HG02970 (cell line): ENCODE measurements around the gene ITPR1.

ENCODE experiments used
- ATAC-seq: cut with Tn5 transposase; IDR thresholded peaks from one replicate; pipeline ENCODE4 v1.9.1; 2021; ENCODE audit warnings: mild to moderate bottlenecking, moderate library complexity, moderate number of reproducible peaks; ENCODE audit not compliant: unreplicated experiment, low FRiP score

ITPR1 gene

DNA sequence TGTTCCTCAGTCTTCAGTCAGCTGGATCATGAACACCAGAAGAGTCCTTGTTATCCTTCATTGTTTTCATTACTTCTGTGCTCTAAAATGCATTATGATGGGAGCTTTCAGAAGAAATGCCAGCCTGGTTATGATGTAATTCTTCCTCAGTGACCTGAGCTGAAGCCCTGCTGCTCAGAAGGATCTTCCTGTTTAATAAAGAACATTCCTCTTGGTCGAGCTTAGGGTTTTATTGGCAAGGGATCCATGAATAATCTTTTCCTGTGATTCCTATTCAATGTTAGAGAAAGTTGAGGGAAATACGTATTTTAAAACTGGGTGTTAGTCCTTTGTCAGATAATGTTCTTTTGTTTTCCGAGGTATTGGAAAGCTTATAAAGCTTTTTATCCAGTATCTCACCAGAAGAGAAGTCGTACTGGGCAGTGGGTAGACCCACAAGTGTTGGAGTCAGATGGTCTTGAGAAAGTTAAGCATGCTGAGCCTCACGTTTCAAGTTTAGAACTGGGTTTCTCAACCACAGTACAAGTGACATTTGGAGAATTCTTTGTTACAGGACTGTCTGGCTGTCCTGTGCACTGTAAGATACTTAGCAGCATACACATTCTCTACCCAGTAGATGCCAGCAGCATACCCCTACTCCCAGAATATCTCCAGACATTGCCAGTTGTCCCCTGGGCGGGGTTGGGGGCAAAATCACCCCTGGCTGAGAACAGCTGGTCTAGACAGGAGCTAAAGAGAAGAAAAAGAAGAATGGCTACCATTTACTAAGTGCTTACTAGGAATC lies 273.8 kb downstream of the ITPR1 start:
- no peak for ATAC-seq

GRCh38 chr3:4768021-4768420 lies 274.9 kb downstream of the ITPR1 start:
- ATAC-seq: no peak

DNA sequence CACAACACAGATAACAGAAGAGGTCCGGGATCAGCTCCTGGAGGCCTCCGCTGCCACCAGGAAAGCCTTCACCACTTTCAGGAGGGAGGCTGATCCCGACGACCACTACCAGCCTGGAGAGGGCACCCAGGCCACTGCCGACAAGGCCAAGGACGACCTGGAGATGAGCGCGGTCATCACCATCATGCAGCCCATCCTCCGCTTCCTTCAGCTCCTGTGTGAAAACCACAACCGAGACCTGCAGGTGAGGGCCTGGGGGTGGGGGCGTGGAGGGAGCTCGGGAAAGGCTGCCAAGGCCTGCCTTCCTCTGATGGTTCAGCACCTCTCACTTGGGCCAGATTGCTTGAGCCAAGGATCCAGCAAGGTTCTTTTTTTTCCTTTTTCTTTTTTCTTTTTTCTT lies 275.4 kb downstream of the ITPR1 start:
- ATAC-seq: no peak

- no peak for ATAC-seq
Observed at GRCh38 chr3:4770561-4770960, 277.4 kb downstream of the ITPR1 start.

GRCh38 chr3:4771243-4771642 lies 278.1 kb downstream of the ITPR1 start:
- no peak for ATAC-seq

GRCh38 chr3:4772171-4772804 lies 279.1 kb downstream of the ITPR1 start:
- no peak for ATAC-seq

GRCh38 chr3:4772858-4773257 lies 279.7 kb downstream of the ITPR1 start:
- no peak for ATAC-seq

GRCh38 chr3:4773583-4773982 lies 280.4 kb downstream of the ITPR1 start:
- no peak for ATAC-seq

DNA sequence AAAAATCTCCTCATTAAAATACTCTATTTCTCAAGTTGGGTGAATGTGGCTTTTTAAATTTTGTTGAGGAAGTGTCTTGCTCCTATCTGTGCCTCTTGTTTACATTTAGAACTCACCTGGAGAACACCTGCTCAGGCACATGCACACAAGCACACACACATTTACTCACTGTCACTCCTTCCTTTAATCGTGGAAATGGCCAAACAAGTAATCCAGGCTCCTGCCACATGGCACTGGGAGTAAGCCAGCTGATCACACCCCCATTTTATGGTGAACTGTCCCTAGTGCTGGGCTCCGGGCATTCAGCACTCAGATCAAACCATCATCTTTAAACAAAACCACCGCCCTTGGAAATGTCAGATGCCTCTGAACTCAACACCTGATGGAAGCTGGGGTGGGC lies 281.4 kb downstream of the ITPR1 start:
- ATAC-seq: no peak

DNA sequence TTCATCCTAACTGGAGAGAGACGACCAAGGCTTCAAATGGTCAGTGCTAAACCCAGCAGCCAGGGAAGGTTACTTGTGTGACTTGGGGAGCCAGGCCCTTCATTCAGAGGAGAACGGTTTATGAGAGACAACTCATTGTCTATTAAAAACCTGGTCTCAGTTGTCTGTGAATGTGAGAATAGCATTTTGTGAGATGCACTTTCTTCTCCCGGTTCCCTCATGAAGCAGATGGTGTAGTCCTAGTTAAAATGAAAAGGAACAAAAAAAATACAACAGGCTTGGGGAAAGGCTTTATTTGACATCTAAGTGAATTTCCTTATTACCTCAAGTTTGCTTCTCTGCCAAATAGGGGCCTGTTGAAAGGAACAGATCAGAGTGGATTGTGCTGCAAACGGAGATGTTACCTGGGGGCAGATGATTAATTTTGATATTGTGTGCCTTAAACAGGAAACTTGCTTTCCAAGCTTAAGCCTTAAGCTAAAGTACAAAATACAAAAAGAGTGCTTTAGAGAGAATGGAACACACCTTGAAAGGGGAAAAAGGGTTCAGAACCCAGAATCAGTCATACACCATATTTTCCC lies 283.3 kb downstream of the ITPR1 start:
- peak; percentile 29 for ATAC-seq

DNA sequence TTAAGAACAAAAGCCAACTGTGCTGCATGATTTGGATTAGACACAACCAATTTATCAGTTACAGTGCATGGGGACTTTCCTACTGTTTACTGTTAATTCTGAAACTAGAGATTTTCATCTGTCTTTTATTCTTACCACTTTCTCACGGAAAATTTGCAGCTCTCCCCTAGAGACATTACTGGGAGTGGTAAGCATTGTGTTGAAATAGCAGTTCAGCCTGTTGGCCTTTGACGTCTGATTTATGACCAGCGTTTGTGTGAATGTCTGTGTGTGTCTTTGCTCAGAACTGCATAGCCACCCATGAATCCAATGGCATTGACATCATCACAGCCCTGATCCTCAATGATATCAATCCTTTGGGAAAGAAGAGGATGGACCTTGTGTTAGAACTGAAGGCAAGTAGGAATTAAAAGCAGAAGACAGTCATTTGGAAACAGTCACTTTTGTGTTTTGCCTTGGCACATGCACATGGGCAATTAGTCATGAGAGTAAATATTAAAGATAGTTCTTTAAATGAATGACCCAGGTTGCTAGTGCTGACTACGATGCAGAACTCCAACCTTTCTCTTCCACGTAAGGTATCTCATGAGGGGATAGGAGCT lies 283.9 kb downstream of the ITPR1 start:
- ATAC-seq: peak; percentile 68

- no peak for ATAC-seq
Observed at GRCh38 chr3:4778119-4778518, 285.0 kb downstream of the ITPR1 start.

DNA sequence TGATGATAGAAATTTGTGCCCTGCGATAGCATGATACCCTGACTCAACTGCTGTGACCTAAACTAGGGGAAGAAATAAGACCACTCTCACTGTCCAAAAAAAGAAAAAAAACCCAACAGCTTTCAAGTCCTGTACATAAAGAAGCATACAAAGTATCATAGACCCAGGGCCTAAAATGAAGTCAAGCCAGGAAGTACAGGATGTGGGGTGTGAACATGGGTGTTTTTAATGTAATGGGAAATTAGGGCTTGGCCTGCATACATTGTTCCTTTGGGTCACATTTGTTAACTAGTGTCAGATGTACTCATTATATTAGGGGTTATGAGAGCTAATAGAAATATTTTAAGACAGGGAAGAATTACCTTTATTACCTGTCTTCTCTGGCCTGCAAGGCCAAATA lies 285.6 kb downstream of the ITPR1 start:
- ATAC-seq: no peak

DNA sequence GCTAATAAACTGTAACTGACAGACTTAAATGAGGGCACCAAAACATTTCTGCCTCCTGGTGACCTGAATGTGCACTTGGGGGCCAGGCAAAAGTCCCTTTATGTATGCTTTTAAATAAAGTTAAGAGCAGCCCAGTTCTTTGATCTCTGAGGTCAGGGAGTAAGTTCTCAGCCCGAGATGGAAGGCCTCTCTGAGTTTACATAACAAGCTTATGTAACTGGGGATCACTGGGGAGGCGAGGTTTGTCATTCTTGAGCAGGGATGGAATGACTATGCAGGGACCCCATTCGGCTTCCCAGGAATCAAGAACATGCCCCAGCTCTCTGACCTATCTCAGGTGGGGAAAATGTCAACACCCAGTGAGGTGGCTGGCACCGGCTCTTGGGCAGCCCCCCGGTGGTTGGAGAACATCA lies 287.4 kb downstream of the ITPR1 start:
- ATAC-seq: no peak

DNA sequence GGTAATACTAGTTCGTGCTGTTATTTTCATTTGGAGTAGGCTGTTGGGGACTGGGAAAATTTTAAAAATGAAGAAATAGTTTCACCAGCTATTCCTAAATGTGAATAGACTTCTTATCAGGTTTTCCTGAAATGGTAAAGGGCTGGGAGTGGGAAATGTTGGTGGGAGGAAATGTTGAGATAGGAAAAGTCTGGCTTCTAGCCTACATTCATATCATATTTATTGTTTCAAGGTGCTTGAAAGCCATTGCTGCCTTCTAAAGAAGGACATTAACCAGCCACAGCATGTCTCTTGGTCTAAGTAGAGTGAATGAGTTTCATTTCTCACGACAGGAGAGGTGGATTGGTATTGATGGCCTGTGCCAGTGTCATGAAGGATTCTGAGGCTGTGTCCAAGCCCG lies 288.9 kb downstream of the ITPR1 start:
- ATAC-seq: no peak

DNA sequence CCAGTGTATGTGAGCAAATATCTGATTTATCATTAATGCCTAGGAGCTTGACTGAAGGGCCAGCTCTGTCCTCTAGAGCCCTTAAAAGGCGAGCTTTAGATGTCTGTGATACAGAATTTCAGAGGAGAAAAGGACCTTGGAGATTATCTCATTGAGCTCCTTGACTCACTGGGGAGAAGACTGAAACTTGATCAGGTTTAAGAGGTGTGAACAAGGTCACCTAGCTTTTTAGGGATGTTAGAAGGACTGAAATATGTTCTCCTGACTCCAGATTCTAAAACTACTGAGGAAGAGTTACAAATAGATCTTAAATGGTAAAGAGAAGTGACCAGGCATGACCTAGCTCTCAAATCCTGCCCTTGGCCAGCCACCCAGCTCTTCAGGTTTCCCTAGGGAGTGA lies 292.4 kb downstream of the ITPR1 start:
- no peak for ATAC-seq

DNA sequence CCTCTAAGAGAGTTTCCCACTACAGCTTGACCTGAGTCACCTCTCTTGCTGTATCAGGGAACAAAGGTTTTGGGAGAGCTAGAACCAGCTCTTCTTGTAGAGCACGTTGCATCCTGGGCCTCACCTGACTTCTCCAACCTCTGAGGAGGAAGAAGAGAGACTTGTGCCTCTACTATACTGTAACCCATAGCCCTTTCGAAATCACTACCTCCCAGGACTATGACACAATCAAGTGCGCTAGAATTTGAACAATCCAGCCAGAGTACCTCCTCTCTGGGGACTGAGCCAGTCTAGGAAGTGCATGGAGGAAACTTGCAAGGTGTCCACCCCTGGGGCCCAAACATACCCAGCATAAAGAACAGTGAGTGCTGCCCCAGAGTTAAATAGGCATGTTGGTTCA lies 293.3 kb downstream of the ITPR1 start:
- ATAC-seq: no peak

DNA sequence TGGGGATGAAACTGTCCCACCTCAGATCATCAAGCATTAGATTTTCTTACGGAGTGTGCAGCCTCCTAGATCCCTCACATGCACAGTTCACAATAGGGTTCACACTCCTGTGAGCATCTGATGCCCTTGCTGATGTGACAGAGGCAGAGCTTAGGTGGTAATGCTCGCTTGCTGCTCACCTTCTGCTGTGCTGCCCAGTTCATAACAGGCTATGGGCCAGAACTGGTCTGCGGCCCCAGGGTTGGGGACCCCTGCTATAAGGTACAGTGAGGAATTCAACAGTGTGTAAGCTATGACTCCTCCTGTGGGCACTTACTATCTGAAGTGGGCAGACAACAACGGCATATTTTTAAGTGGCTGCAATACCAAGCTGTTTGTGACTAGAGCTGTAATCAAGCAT lies 298.2 kb downstream of the ITPR1 start:
- no peak for ATAC-seq

- no peak for ATAC-seq
Observed at GRCh38 chr3:4793311-4793710, 300.2 kb downstream of the ITPR1 start.

- no peak for ATAC-seq
Observed at GRCh38 chr3:4794331-4794730, 301.2 kb downstream of the ITPR1 start.

GRCh38 chr3:4794798-4795197 lies 301.6 kb downstream of the ITPR1 start:
- no peak for ATAC-seq
